ENCODE measurements around the gene TVP23B.
"Not testable (repeated sequence)": the region's sequence is repeated elsewhere in the genome, so short reads cannot be mapped to it uniquely, and the experiment has no call there.

DNA sequence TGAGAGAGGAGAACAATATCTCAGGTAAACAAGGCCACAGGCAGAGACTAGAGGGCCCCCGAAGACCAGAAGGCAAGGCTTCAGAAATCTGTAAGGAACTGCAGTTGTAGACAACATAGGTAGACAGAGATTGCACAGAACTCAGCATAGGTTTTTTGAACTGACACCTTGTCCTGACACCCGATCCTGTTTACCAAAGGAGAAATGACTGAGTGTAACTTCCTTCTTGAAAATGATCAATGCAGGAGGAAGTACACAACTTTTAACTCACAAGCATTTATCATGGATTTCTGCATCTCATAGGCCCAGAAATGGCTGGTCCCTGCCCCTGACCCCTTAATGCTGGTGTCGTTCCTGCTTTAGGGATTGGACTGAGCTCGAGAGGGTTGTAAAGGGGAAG is 36.3 kb upstream of the TVP23B start:
- TF ChIP-seq, protein P1, sequence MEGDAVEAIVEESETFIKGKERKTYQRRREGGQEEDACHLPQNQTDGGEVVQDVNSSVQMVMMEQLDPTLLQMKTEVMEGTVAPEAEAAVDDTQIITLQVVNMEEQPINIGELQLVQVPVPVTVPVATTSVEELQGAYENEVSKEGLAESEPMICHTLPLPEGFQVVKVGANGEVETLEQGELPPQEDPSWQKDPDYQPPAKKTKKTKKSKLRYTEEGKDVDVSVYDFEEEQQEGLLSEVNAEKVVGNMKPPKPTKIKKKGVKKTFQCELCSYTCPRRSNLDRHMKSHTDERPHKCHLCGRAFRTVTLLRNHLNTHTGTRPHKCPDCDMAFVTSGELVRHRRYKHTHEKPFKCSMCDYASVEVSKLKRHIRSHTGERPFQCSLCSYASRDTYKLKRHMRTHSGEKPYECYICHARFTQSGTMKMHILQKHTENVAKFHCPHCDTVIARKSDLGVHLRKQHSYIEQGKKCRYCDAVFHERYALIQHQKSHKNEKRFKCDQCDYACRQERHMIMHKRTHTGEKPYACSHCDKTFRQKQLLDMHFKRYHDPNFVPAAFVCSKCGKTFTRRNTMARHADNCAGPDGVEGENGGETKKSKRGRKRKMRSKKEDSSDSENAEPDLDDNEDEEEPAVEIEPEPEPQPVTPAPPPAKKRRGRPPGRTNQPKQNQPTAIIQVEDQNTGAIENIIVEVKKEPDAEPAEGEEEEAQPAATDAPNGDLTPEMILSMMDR (IDR thresholded peaks at IDR 0.05), result not testable (repeated sequence)
- TF ChIP-seq POLR2A (IDR thresholded peaks at IDR 0.05), result not testable (repeated sequence)
